ENCODE measurements around the gene MRPS35.
"Not testable (repeated sequence)": the region's sequence is repeated elsewhere in the genome, so short reads cannot be mapped to it uniquely, and the experiment has no call there.

MRPS35 gene

GRCh38 chr12:27732281-27732680 lies 21.6 kb downstream of the MRPS35 start:
- H2AFZ ChIP-seq (ENCODE audit: low read length): no peak overlapping the region
- no peak overlapping the region for H3K4me3 ChIP-seq (ENCODE audit: low read depth, low read length, poor library complexity, severe bottlenecking)
- H3K4me2 ChIP-seq (ENCODE audit: low read length): no peak overlapping the region
- no peaks in the 10 kb centered on the region for H4K20me1 ChIP-seq (ENCODE audit: insufficient read depth, low read length)
- no peaks in the 10 kb centered on the region for H3K9me3 ChIP-seq (ENCODE audit: low read length)
- no peaks in the 10 kb centered on the region for H3F3A ChIP-seq (ENCODE audit: insufficient read depth, low read length)
- H3K79me2 ChIP-seq (ENCODE audit: insufficient read depth, low read length): no peaks in the 10 kb centered on the region
- TF ChIP-seq CTCF (IDR thresholded peaks at IDR 0.05; ENCODE audit: low read length) (peak; percentile 42; the same call in 1 of the 2 replicates), EZH2 (IDR thresholded peaks at IDR 0.05; ENCODE audit: borderline replicate concordance, low read length) (no peak)
- peaks cover 59% of the 10 kb centered on the region; the same call in 1 of the 2 replicates for H3K36me3 ChIP-seq (ENCODE audit: insufficient read depth, low read length)
- H3K27me3 ChIP-seq (ENCODE audit: insufficient read depth, low read length): no peaks in the 10 kb centered on the region
- no peak overlapping the region for H3K9ac ChIP-seq (ENCODE audit: low read length)
- peaks cover 11% of the 10 kb centered on the region for H3K4me1 ChIP-seq (ENCODE audit: insufficient read depth, low read length, severe bottlenecking)
- no peaks in the 10 kb centered on the region for H3K9me2 ChIP-seq (ENCODE audit: low read depth, low read length)
- no peak overlapping the region for H3K27ac ChIP-seq (ENCODE audit: low read depth, low read length, poor library complexity, severe bottlenecking)

- no peak overlapping the region for H3K27ac ChIP-seq (ENCODE audit: low read depth, low read length, poor library complexity, severe bottlenecking)
- H3K79me2 ChIP-seq (ENCODE audit: insufficient read depth, low read length): no peaks in the 10 kb centered on the region
- H3K27me3 ChIP-seq (ENCODE audit: insufficient read depth, low read length): no peaks in the 10 kb centered on the region
- no peak overlapping the region for H3K4me3 ChIP-seq (ENCODE audit: low read depth, low read length, poor library complexity, severe bottlenecking)
- H3F3A ChIP-seq (ENCODE audit: insufficient read depth, low read length): no peaks in the 10 kb centered on the region
- peaks cover 11% of the 10 kb centered on the region for H3K4me1 ChIP-seq (ENCODE audit: insufficient read depth, low read length, severe bottlenecking)
- H3K9me2 ChIP-seq (ENCODE audit: low read depth, low read length): no peaks in the 10 kb centered on the region
- H3K36me3 ChIP-seq (ENCODE audit: insufficient read depth, low read length): peaks cover 61% of the 10 kb centered on the region; the same call in 1 of the 2 replicates
- H3K4me2 ChIP-seq (ENCODE audit: low read length): no peak overlapping the region
- H3K9me3 ChIP-seq (ENCODE audit: low read length): no peaks in the 10 kb centered on the region
- H3K9ac ChIP-seq (ENCODE audit: low read length): no peak overlapping the region
- no peak overlapping the region for H2AFZ ChIP-seq (ENCODE audit: low read length)
- no peaks in the 10 kb centered on the region for H4K20me1 ChIP-seq (ENCODE audit: insufficient read depth, low read length)
- TF ChIP-seq EZH2 (IDR thresholded peaks at IDR 0.05; ENCODE audit: borderline replicate concordance, low read length) (no peak), CTCF (IDR thresholded peaks at IDR 0.05; ENCODE audit: low read length) (peak; percentile 92)
Observed at GRCh38 chr12:27733052-27733656, 22.5 kb downstream of the MRPS35 start.

GRCh38 chr12:27733791-27734190 lies 23.2 kb downstream of the MRPS35 start:
- Histone ChIP-seq H3K9me2 (ENCODE audit: low read depth, low read length) (no peaks in the 10 kb centered on the region), H3K9me3 (ENCODE audit: low read length) (no peaks in the 10 kb centered on the region), H3K27me3 (ENCODE audit: insufficient read depth, low read length) (no peaks in the 10 kb centered on the region), H3K79me2 (ENCODE audit: insufficient read depth, low read length) (no peaks in the 10 kb centered on the region), H3K4me1 (ENCODE audit: insufficient read depth, low read length, severe bottlenecking) (peaks cover 11% of the 10 kb centered on the region), H3F3A (ENCODE audit: insufficient read depth, low read length) (no peaks in the 10 kb centered on the region), H2AFZ (ENCODE audit: low read length) (no peak overlapping the region), H3K27ac (ENCODE audit: low read depth, low read length, poor library complexity, severe bottlenecking) (no peak overlapping the region), H3K4me3 (ENCODE audit: low read depth, low read length, poor library complexity, severe bottlenecking) (no peak overlapping the region), H4K20me1 (ENCODE audit: insufficient read depth, low read length) (no peaks in the 10 kb centered on the region), H3K4me2 (ENCODE audit: low read length) (no peak overlapping the region), H3K36me3 (ENCODE audit: insufficient read depth, low read length) (peaks cover 60% of the 10 kb centered on the region), H3K9ac (ENCODE audit: low read length) (no peak overlapping the region)
- TF ChIP-seq EZH2 (IDR thresholded peaks at IDR 0.05; ENCODE audit: borderline replicate concordance, low read length): no peak
- TF ChIP-seq CTCF (IDR thresholded peaks at IDR 0.05; ENCODE audit: low read length): no peak

- H2AFZ ChIP-seq (ENCODE audit: low read length); H4K20me1 ChIP-seq (ENCODE audit: insufficient read depth, low read length); H3K27me3 ChIP-seq (ENCODE audit: insufficient read depth, low read length); H3K4me2 ChIP-seq (ENCODE audit: low read length); H3K9ac ChIP-seq (ENCODE audit: low read length); H3K79me2 ChIP-seq (ENCODE audit: insufficient read depth, low read length); H3K4me3 ChIP-seq (ENCODE audit: low read depth, low read length, poor library complexity, severe bottlenecking); H3K9me2 ChIP-seq (ENCODE audit: low read depth, low read length); H3K9me3 ChIP-seq (ENCODE audit: low read length); H3F3A ChIP-seq (ENCODE audit: insufficient read depth, low read length); H3K27ac ChIP-seq (ENCODE audit: low read depth, low read length, poor library complexity, severe bottlenecking): not testable (repeated sequence)
- Histone ChIP-seq H3K4me1 (ENCODE audit: insufficient read depth, low read length, severe bottlenecking) (peaks cover 11% of the 10 kb centered on the region), H3K36me3 (ENCODE audit: insufficient read depth, low read length) (peaks cover 60% of the 10 kb centered on the region)
Observed at GRCh38 chr12:27734321-27734720, 23.7 kb downstream of the MRPS35 start.
